T-helper 1 cell (primary cell): Measurements from ENCODE around the gene EFHC1.

ENCODE experiments used
- DNase-seq, 5 donors: peaks; one replicate each; pipeline ENCODE4 v3.0.0-alpha.2; 2012 to 2020

EFHC1 gene

GRCh38 chr6:52543262-52543661 lies 123.1 kb downstream of the EFHC1 start:
- no peak for DNase-seq

- no peak for DNase-seq
Observed at GRCh38 chr6:52543729-52544601, 123.8 kb downstream of the EFHC1 start.

GRCh38 chr6:52544602-52545405 lies 124.7 kb downstream of the EFHC1 start:
- DNase-seq: no peak

- no peak for DNase-seq
Observed at GRCh38 chr6:52545406-52546119, 125.4 kb downstream of the EFHC1 start.

GRCh38 chr6:52546192-52546591 lies 126.0 kb downstream of the EFHC1 start:
- no peak for DNase-seq

- DNase-seq: no peak
Observed at GRCh38 chr6:52546678-52547077, 126.5 kb downstream of the EFHC1 start.

- no peak for DNase-seq
Observed at GRCh38 chr6:52547647-52548352, 127.7 kb downstream of the EFHC1 start.

- no peak for DNase-seq
Observed at GRCh38 chr6:52548353-52548713, 128.2 kb downstream of the EFHC1 start.

GRCh38 chr6:52548999-52549398 lies 128.9 kb downstream of the EFHC1 start:
- no peak for DNase-seq

GRCh38 chr6:52549428-52549827 lies 129.3 kb downstream of the EFHC1 start:
- no peak for DNase-seq

- DNase-seq: no peak
Observed at GRCh38 chr6:52550014-52550575, 130.0 kb downstream of the EFHC1 start.

- DNase-seq: no peak
Observed at GRCh38 chr6:52550870-52551269, 130.7 kb downstream of the EFHC1 start.

GRCh38 chr6:52551483-52552277 lies 131.5 kb downstream of the EFHC1 start:
- no peak for DNase-seq

- no peak for DNase-seq
Observed at GRCh38 chr6:52552278-52552643, 132.1 kb downstream of the EFHC1 start.

GRCh38 chr6:52553158-52553557 lies 133.0 kb downstream of the EFHC1 start:
- DNase-seq: no peak

- DNase-seq: no peak
Observed at GRCh38 chr6:52553719-52554118, 133.6 kb downstream of the EFHC1 start.

GRCh38 chr6:52554684-52555280 lies 134.6 kb downstream of the EFHC1 start:
- no peak for DNase-seq

- no peak for DNase-seq
Observed at GRCh38 chr6:52555518-52556233, 135.5 kb downstream of the EFHC1 start.

GRCh38 chr6:52557389-52558265 lies 137.5 kb downstream of the EFHC1 start:
- DNase-seq: no peak
